ENCODE measurements around the gene FMO1. TPM values are rescaled to one million over a fixed set of nuclear protein-coding genes. Genes with fewer than 3 reads are reported as not detected.

FMO1 gene, protein sequence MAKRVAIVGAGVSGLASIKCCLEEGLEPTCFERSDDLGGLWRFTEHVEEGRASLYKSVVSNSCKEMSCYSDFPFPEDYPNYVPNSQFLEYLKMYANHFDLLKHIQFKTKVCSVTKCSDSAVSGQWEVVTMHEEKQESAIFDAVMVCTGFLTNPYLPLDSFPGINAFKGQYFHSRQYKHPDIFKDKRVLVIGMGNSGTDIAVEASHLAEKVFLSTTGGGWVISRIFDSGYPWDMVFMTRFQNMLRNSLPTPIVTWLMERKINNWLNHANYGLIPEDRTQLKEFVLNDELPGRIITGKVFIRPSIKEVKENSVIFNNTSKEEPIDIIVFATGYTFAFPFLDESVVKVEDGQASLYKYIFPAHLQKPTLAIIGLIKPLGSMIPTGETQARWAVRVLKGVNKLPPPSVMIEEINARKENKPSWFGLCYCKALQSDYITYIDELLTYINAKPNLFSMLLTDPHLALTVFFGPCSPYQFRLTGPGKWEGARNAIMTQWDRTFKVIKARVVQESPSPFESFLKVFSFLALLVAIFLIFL
- polyA plus RNA-seq (not detected in 2 replicates), polyA minus RNA-seq (not detected in 2 replicates)

DNA sequence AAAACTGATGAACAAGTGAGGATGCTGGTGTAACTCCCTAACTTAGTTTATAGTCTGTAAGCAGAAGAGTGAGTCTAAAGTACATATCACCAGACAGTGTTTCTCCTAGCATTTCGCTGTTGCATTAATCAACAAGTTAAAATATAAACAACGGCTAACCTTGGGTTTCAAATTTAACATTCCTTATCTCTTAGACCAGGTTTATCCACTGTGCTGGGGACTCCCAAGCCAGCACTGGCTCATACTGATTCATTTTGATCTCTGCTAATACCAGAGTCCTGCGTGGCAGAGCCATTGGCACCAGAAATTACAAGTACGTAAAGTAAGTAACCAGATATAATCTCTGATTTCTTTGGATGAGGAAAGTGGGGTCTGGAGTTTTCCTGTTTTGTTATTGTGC is at the start of gene FMO1:
Gene FMO1, plus strand, starts transcription at position 193 of the 400 bp plus-strand sequence. CDS start 9,594 bp downstream, outside the sequence.
- no peaks in the 10 kb centered on the region for H4K20me1 ChIP-seq (ENCODE audit: insufficient read depth)
- no peaks in the 10 kb centered on the region for H3K27me3 ChIP-seq (ENCODE audit: insufficient read depth, low read depth, low read length)
- H3K9me2 ChIP-seq (ENCODE audit: insufficient read depth, low read length) = no peaks in the 10 kb centered on the region
- H3K9me3 ChIP-seq (ENCODE audit: low read length) = no peaks in the 10 kb centered on the region
- TF ChIP-seq TAF1 (IDR thresholded peaks at IDR 0.05; ENCODE audit: low read depth) = no peak
- no peak for TF ChIP-seq REST (IDR thresholded peaks at IDR 0.05; ENCODE audit: borderline replicate concordance)
- no peak for TF ChIP-seq SMC3 (conservative IDR thresholded peaks at IDR 0.05; ENCODE audit: poor library complexity)
- TF ChIP-seq MXI1 (conservative IDR thresholded peaks at IDR 0.05; ENCODE audit: poor library complexity, severe bottlenecking) = no peak
- TF ChIP-seq RAD21 (conservative IDR thresholded peaks at IDR 0.05) = no peak
- no peak for TF ChIP-seq CTCF (IDR thresholded peaks at IDR 0.05; ENCODE audit: poor library complexity, severe bottlenecking)
- no peak for TF ChIP-seq EP300 (conservative IDR thresholded peaks at IDR 0.05; ENCODE audit: poor library complexity, severe bottlenecking)
- TF ChIP-seq POLR2AphosphoS5 (IDR thresholded peaks at IDR 0.05) = no peak
- TF ChIP-seq EZH2 (IDR thresholded peaks at IDR 0.05; ENCODE audit: borderline replicate concordance, insufficient read depth, low read length, poor library complexity, severe bottlenecking) = no peak
- H3K4me3 ChIP-seq (ENCODE audit: low read length) = no peak within 1 kb of the TSS
- H3K79me2 ChIP-seq (replicated peaks; ENCODE audit: insufficient read depth, low read length) = no peaks in the 10 kb centered on the region
- H3K27ac ChIP-seq (ENCODE audit: low read length) = no peak within 1 kb of the TSS
- no peak within 1 kb of the TSS for H2AFZ ChIP-seq (ENCODE audit: low read depth, low read length)
- H3K4me2 ChIP-seq (ENCODE audit: low read length) = no peak within 1 kb of the TSS
- H3F3A ChIP-seq (ENCODE audit: insufficient read depth, low read length, poor library complexity, severe bottlenecking) = no peaks in the 10 kb centered on the region
- no peaks in the 10 kb centered on the region for H3K36me3 ChIP-seq (ENCODE audit: insufficient read depth, low read length)
- no peak within 1 kb of the TSS for H3K9ac ChIP-seq (ENCODE audit: low read length)

DNA sequence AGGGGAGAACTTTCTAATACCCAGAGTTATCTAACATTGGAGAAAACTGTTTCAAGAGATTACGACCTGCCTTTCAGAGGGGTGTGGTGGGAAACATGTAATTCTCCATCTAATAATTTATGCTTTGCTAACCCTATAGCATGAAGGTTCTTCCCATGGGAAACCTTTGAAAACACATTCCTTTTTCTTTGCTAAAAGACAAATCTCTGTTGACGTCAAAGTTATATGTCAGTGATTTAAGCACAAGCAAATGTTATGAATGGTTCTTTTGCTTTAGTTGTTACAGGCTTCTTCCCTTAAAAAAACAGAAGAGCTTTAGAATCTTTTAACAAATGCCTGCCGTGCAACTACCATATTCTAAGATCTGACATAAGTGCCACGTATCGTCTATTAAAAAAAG is 44.0 kb upstream of the FMO1 start:
- H3K27me3 ChIP-seq (ENCODE audit: insufficient read depth, low read depth, low read length) = no peaks in the 10 kb centered on the region
- H3K79me2 ChIP-seq (replicated peaks; ENCODE audit: insufficient read depth, low read length) = no peaks in the 10 kb centered on the region
- no peak overlapping the region for H3K4me3 ChIP-seq (ENCODE audit: low read length)
- H4K20me1 ChIP-seq (ENCODE audit: insufficient read depth) = no peaks in the 10 kb centered on the region
- TF ChIP-seq POLR2AphosphoS5 (IDR thresholded peaks at IDR 0.05) (no peak), MXI1 (conservative IDR thresholded peaks at IDR 0.05; ENCODE audit: poor library complexity, severe bottlenecking) (no peak), RAD21 (conservative IDR thresholded peaks at IDR 0.05) (no peak), CTCF (IDR thresholded peaks at IDR 0.05; ENCODE audit: poor library complexity, severe bottlenecking) (no peak), TAF1 (IDR thresholded peaks at IDR 0.05; ENCODE audit: low read depth) (no peak), EP300 (conservative IDR thresholded peaks at IDR 0.05; ENCODE audit: poor library complexity, severe bottlenecking) (no peak), REST (IDR thresholded peaks at IDR 0.05; ENCODE audit: borderline replicate concordance) (no peak), EZH2 (IDR thresholded peaks at IDR 0.05; ENCODE audit: borderline replicate concordance, insufficient read depth, low read length, poor library complexity, severe bottlenecking) (no peak), SMC3 (conservative IDR thresholded peaks at IDR 0.05; ENCODE audit: poor library complexity) (no peak)
- no peaks in the 10 kb centered on the region for H3K9me3 ChIP-seq (ENCODE audit: low read length)
- no peak overlapping the region for H3K9ac ChIP-seq (ENCODE audit: low read length)
- H3F3A ChIP-seq (ENCODE audit: insufficient read depth, low read length, poor library complexity, severe bottlenecking) = no peaks in the 10 kb centered on the region
- H3K36me3 ChIP-seq (ENCODE audit: insufficient read depth, low read length) = no peaks in the 10 kb centered on the region
- H3K9me2 ChIP-seq (ENCODE audit: insufficient read depth, low read length) = no peaks in the 10 kb centered on the region
- H3K4me2 ChIP-seq (ENCODE audit: low read length) = no peak overlapping the region
- H2AFZ ChIP-seq (ENCODE audit: low read depth, low read length) = no peak overlapping the region
- H3K27ac ChIP-seq (ENCODE audit: low read length) = no peak overlapping the region
